HepG2 (cell line): ENCODE measurements around the gene PLEKHG5. TPM values are rescaled to one million over a fixed set of nuclear protein-coding genes. Genes with fewer than 3 reads are reported as not detected.

Source experiments
- AKAP8 ChIP-seq: sonication (generic); formaldehyde crosslinking; IDR thresholded peaks from 2 replicates; pipeline ENCODE4 v1.5.1; 2020; ENCODE audit warnings: mild to moderate bottlenecking, missing genetic modification reagents
- CEBPG ChIP-seq: IDR thresholded peaks from 2 replicates; pipeline ENCODE4 v1.6.1; 2016
- CENPBD1 ChIP-seq: sonication (generic); formaldehyde crosslinking; IDR thresholded peaks from 2 replicates; pipeline ENCODE4 v1.8.0; 2022; ENCODE audit warnings: missing genetic modification reagents, low read depth, mild to moderate bottlenecking, borderline replicate concordance
- DBP ChIP-seq: sonication (generic); formaldehyde crosslinking; IDR thresholded peaks from 2 replicates; pipeline ENCODE4 v1.4.0; 2020; ENCODE audit warnings: missing genetic modification reagents; ENCODE audit errors: not compliant biosample characterization
- DDIT3 ChIP-seq: sonication (generic); formaldehyde crosslinking; IDR thresholded peaks from 2 replicates; pipeline ENCODE4 v1.4.0; 2020; ENCODE audit warnings: mild to moderate bottlenecking, missing genetic modification reagents
- KDM3A ChIP-seq: IDR thresholded peaks from 2 replicates; pipeline ENCODE4 v1.6.1; 2018; ENCODE audit warnings: low read depth, missing compliant biosample characterization
- POLR2G ChIP-seq: fragments of 200-400 bp; formaldehyde crosslinking; IDR thresholded peaks from 2 replicates; pipeline ENCODE4 v1.6.1; 2018; ENCODE audit warnings: mild to moderate bottlenecking, low read depth, low read length, moderate library complexity
- THAP11 ChIP-seq: IDR thresholded peaks from 2 replicates; pipeline ENCODE4 v1.6.1; 2016; ENCODE audit warnings: missing biosample characterization, missing genetic modification reagents
- ZBTB25 ChIP-seq: IDR thresholded peaks from 2 replicates; pipeline ENCODE4 v1.6.1; 2018; ENCODE audit warnings: missing genetic modification reagents
- ZHX2 ChIP-seq, 2 experiments: sonication (generic) in 1 of 2; formaldehyde crosslinking in 1 of 2; IDR thresholded peaks; 2 replicates each; pipeline versions ENCODE4 v1.6.1 to v1.9.0; 2014 to 2022; ENCODE audit warnings: antibody characterized with exemption in 1 of 2, borderline replicate concordance in 1 of 2, inconsistent platforms in 1 of 2, low read depth in 1 of 2, missing genetic modification reagents in 1 of 2
- ZNF598 ChIP-seq: sonication (generic); formaldehyde crosslinking; IDR thresholded peaks from 2 replicates; pipeline ENCODE4 v1.5.1; 2020; ENCODE audit warnings: mild to moderate bottlenecking, missing genetic modification reagents, borderline replicate concordance
- ZNF607 ChIP-seq: sonication (generic); formaldehyde crosslinking; IDR thresholded peaks from 2 replicates; pipeline ENCODE4 v1.5.1; 2020; ENCODE audit warnings: missing genetic modification reagents, mild to moderate bottlenecking, borderline replicate concordance
- ZNF766 ChIP-seq: sonication (generic); formaldehyde crosslinking; IDR thresholded peaks from 2 replicates; pipeline ENCODE4 v1.5.0; 2020; ENCODE audit warnings: missing genetic modification reagents, borderline replicate concordance
- ZNF777 ChIP-seq: sonication (generic); formaldehyde crosslinking; IDR thresholded peaks from 2 replicates; pipeline ENCODE4 v1.4.0; 2020; ENCODE audit warnings: missing genetic modification reagents
- ZSCAN21 ChIP-seq: sonication (generic); formaldehyde crosslinking; IDR thresholded peaks from 2 replicates; pipeline ENCODE4 v1.8.0; 2022; ENCODE audit warnings: mild to moderate bottlenecking, missing genetic modification reagents, moderate library complexity, borderline replicate concordance
- ZSCAN29 ChIP-seq: sonication (generic); formaldehyde crosslinking; conservative IDR thresholded peaks from 2 replicates; pipeline ENCODE4 v1.4.0; 2020; ENCODE audit warnings: mild to moderate bottlenecking, missing genetic modification reagents
- polyA plus RNA-seq, 8 experiments: library from polyadenylated mRNA; depleted of rRNA in 3 of 8; stranded (reverse) in 7 of 8; unstranded in 1 of 8; fragments of >200 nt; fragmentation: Illumina TruSeq in 4 of 8; extraction: Trizol in 4 of 8; gene quantifications; 2 replicates each; pipeline versions ENCODE4 v1.2.1 to v1.2.3, GENCODE V29; 2011 to 2016; ENCODE audit warnings: low read depth in 4 of 8, missing spikeins in 1 of 8, mixed read lengths in 1 of 8; ENCODE audit not compliant: insufficient read depth in 1 of 8
- total RNA-seq, 5 experiments: library from RNA; depleted of rRNA; stranded (reverse); fragments of >200 nt; fragmentation: Illumina TruSeq; extraction: Trizol; gene quantifications; 2 replicates each; pipeline ENCODE4 v1.2.3, GENCODE V29; 2016; ENCODE audit warnings: low read depth in 1 of 5

PLEKHG5 gene
- total and polyA plus RNA-seq, 2 of the 13 experiments (the other 11 are each of a cell fraction or from before 2014, with no cell fraction given) = 1.9 to 3.5 TPM

- TF ChIP-seq ZHX2 (IDR thresholded peaks at IDR 0.05; ENCODE audit: low read depth) = no peak
- TF ChIP-seq ZHX2 (CRISPR knock-in tag; IDR thresholded peaks at IDR 0.05; ENCODE audit: borderline replicate concordance) = no peak
- 0 out of 2 replicates have a peak, but pooled peaks have one; percentile 6 for TF ChIP-seq KDM3A (CRISPR knock-in tag)
- TF ChIP-seq ZNF766 (CRISPR knock-in tag) = no peak
- no peak for TF ChIP-seq DDIT3 (CRISPR knock-in tag)
- TF ChIP-seq DBP (CRISPR knock-in tag) = no peak
- TF ChIP-seq ZNF598 (CRISPR knock-in tag) = no peak
- no peak for TF ChIP-seq ZSCAN29 (CRISPR knock-in tag)
- TF ChIP-seq POLR2G = 0 out of 2 replicates have a peak, but pooled peaks have one; percentile 11
- TF ChIP-seq CENPBD1 (CRISPR knock-in tag) = no peak
- 0 out of 2 replicates have a peak, but pooled peaks have one; percentile 7 for TF ChIP-seq ZBTB25 (CRISPR knock-in tag)
- TF ChIP-seq ZSCAN21 (CRISPR knock-in tag) = 0 out of 2 replicates have a peak, but pooled peaks have one; percentile 19
- TF ChIP-seq CEBPG (CRISPR knock-in tag) = no peak
- 0 out of 2 replicates have a peak, but pooled peaks have one; percentile 2 for TF ChIP-seq ZNF607 (CRISPR knock-in tag)
- peak; percentile 18; the same call in 1 of the 2 replicates for TF ChIP-seq ZNF777
- TF ChIP-seq THAP11 (CRISPR knock-in tag) = 0 out of 2 replicates have a peak, but pooled peaks have one; percentile 2
- TF ChIP-seq AKAP8 (CRISPR knock-in tag) = no peak
Measured at GRCh38 chr1:6491081-6491449, 402 bp downstream of the PLEKHG5 start (continued).
